Lung (tissue), 12 donors: ENCODE results near the gene KMT2D. TPM values are rescaled to one million over a fixed set of nuclear protein-coding genes. Genes with fewer than 3 reads are reported as not detected.

Experiments used
- ATAC-seq: fragments of 200-7000 bp; cut with Tn5 transposase; one replicate; pipeline ENCODE4 v1.9.1; 2020; ENCODE audit warnings: moderate number of reproducible peaks; ENCODE audit not compliant: insufficient read depth, low FRiP score
- DNase-seq, 3 donors: peaks; one replicate each; pipeline ENCODE4 v3.0.0-alpha.2; 2013 to 2017
- H3K27ac ChIP-seq, 2 donors: one replicate each; pipeline ENCODE4 v1.5.1; 2013; ENCODE audit warnings: mild to moderate bottlenecking in 2 of 2, moderate library complexity in 2 of 2, control low read depth in 1 of 2, inconsistent platforms in 1 of 2, low read depth in 1 of 2, low read length in 1 of 2
- H3K27me3 ChIP-seq, 3 donors: one replicate each; pipeline ENCODE4 v1.5.1; 2013; ENCODE audit warnings: low read length in 2 of 3; ENCODE audit not compliant: control insufficient read depth in 3 of 3, insufficient read depth in 3 of 3
- H3K36me3 ChIP-seq, 4 donors: one replicate each; pipeline ENCODE4 v1.5.1; 2013; ENCODE audit warnings: low read length in 4 of 4, mild to moderate bottlenecking in 1 of 4, moderate library complexity in 1 of 4; ENCODE audit not compliant: control insufficient read depth in 4 of 4, insufficient read depth in 4 of 4
- H3K4me1 ChIP-seq, 5 donors: one replicate each; pipeline ENCODE4 v1.5.1; 2013; ENCODE audit warnings: low read length in 5 of 5, mild to moderate bottlenecking in 2 of 5, moderate library complexity in 1 of 5; ENCODE audit not compliant: control insufficient read depth in 5 of 5, insufficient read depth in 5 of 5
- H3K4me3 ChIP-seq: one replicate; pipeline ENCODE4 v1.5.1; 2013; ENCODE audit warnings: mild to moderate bottlenecking, control low read depth, moderate library complexity
- H3K9ac ChIP-seq, 2 donors: one replicate each; pipeline ENCODE4 v1.5.1; 2013; ENCODE audit warnings: low read length in 2 of 2, control low read depth in 1 of 2; ENCODE audit not compliant: insufficient read depth in 1 of 2
- H3K9me3 ChIP-seq, 4 donors: one replicate each; pipeline ENCODE4 v1.5.1; 2013; ENCODE audit warnings: low read length in 3 of 4, mild to moderate bottlenecking in 1 of 4, moderate library complexity in 1 of 4; ENCODE audit not compliant: control insufficient read depth in 4 of 4, insufficient read depth in 3 of 4
- WGBS, 2 donors: extraction: QIAGEN DNeasy Blood & Tissue Kit; methylation state at CpG; one replicate each; pipeline ENCODE4 v1.1.7; 2013; 5-methylcytosine and 5-hydroxymethylcytosine counted together
- polyA plus RNA-seq, 2 donors: library from polyadenylated mRNA; stranded (reverse); fragments of 200-250 nt; gene quantifications; one replicate each; pipeline ENCODE4 v1.2.1, GENCODE V29; 2013
- total RNA-seq, 2 donors: library from RNA; depleted of rRNA in 1 of 2; stranded (reverse); fragments of >200 nt in 1 of 2; gene quantifications; one replicate each; pipeline ENCODE4 v1.2.1, GENCODE V29; 2014 to 2021
- TF ChIP-seq, protein P1 (sequence below): IDR thresholded peaks from 2 replicates; pipeline ENCODE4 v1.5.1; 2012; ENCODE audit warnings: mild to moderate bottlenecking; ENCODE audit errors: control extremely low read depth, extremely low read depth
- donor health status: control.
- donor health status: control.
- donor health status: Bipolar disorder and iron deficiency.
- donor health status: healthy.
- donor health status: DM: yes; HTN: yes; CAD: no.

The KMT2D gene
- total and polyA plus RNA-seq, 4 donors: 27.6 to 115 (median 49.2) TPM

DNA sequence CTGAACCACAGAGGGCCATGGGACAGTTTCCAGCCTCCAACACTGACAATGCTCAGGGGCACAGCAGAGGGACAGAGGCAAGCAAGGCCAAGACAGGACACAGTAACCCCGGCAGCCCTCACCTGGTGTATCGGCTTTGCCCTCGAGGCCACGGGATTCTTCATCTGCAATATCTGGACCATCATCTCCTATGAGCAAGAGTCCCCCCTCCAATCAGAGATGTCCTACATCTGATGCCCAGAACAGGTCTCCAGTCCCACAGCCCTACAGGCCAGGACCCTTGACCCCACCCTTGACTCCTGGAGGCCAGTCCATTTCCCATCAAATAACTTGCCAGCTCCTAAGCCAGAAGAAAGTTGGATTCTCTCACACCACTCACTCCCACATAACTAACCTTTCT lies 17.4 kb downstream of the KMT2D start:
- H3K4me3 ChIP-seq: no peak overlapping the region
- no peaks in the 10 kb centered on the region for H3K9me3 ChIP-seq
- no peak for DNase-seq
- TF ChIP-seq, protein P1, sequence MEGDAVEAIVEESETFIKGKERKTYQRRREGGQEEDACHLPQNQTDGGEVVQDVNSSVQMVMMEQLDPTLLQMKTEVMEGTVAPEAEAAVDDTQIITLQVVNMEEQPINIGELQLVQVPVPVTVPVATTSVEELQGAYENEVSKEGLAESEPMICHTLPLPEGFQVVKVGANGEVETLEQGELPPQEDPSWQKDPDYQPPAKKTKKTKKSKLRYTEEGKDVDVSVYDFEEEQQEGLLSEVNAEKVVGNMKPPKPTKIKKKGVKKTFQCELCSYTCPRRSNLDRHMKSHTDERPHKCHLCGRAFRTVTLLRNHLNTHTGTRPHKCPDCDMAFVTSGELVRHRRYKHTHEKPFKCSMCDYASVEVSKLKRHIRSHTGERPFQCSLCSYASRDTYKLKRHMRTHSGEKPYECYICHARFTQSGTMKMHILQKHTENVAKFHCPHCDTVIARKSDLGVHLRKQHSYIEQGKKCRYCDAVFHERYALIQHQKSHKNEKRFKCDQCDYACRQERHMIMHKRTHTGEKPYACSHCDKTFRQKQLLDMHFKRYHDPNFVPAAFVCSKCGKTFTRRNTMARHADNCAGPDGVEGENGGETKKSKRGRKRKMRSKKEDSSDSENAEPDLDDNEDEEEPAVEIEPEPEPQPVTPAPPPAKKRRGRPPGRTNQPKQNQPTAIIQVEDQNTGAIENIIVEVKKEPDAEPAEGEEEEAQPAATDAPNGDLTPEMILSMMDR: no peak
- peaks cover 42 to 89% (median 63%) of the 10 kb centered on the region in 4 donors for H3K36me3 ChIP-seq
- WGBS, 2 donors: 97 to 98% methylated on average over 4 of the region's 4 CpGs
- H3K27ac ChIP-seq: no peak overlapping the region
- H3K9ac ChIP-seq: no peak overlapping the region
- no peaks in the 10 kb centered on the region for H3K4me1 ChIP-seq
- ATAC-seq: no peak
- H3K27me3 ChIP-seq: no peaks in the 10 kb centered on the region

DNA sequence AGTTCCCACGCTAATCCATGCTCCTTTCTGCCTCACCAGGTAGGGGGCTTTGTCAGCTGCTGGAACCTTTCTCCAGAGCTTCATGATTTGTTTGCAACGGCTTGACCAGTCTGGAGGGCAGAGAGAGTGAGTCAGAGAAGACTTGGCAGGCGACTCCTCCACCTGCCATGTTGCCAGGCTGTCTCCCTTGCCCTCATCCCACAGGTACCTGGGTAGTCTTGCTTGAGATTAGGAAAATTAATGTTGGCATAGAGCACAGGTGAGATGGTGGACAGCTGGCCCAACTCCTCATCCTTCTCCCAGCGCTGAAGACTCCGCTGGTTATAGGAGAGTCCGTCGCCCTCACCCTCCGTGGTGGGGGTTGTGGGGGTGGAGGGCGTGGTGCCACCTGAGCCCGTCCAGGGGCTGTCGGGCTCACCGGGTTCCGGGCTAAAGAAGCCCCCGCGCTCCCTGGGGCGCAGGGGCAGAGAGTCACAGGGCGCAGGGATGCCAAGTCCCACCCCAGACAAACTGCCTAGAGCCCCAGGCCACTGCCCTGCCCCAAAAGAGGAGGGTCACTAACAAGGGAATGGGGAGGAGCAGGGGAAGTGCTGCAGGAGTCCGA lies 18.6 kb downstream of the KMT2D start:
- no peak overlapping the region for H3K4me3 ChIP-seq
- no peaks in the 10 kb centered on the region for H3K9me3 ChIP-seq
- no peaks in the 10 kb centered on the region for H3K27me3 ChIP-seq
- peaks cover 41 to 95% (median 64%) of the 10 kb centered on the region in 4 donors for H3K36me3 ChIP-seq
- TF ChIP-seq, protein P1: no peak
- DNase-seq (no peak), ATAC-seq (no peak)
- no peak overlapping the region for H3K27ac ChIP-seq
- H3K9ac ChIP-seq: no peak overlapping the region
- no peaks in the 10 kb centered on the region for H3K4me1 ChIP-seq
- WGBS, 2 donors: 93 to 94% methylated on average over 18 of the region's 18 CpGs

DNA sequence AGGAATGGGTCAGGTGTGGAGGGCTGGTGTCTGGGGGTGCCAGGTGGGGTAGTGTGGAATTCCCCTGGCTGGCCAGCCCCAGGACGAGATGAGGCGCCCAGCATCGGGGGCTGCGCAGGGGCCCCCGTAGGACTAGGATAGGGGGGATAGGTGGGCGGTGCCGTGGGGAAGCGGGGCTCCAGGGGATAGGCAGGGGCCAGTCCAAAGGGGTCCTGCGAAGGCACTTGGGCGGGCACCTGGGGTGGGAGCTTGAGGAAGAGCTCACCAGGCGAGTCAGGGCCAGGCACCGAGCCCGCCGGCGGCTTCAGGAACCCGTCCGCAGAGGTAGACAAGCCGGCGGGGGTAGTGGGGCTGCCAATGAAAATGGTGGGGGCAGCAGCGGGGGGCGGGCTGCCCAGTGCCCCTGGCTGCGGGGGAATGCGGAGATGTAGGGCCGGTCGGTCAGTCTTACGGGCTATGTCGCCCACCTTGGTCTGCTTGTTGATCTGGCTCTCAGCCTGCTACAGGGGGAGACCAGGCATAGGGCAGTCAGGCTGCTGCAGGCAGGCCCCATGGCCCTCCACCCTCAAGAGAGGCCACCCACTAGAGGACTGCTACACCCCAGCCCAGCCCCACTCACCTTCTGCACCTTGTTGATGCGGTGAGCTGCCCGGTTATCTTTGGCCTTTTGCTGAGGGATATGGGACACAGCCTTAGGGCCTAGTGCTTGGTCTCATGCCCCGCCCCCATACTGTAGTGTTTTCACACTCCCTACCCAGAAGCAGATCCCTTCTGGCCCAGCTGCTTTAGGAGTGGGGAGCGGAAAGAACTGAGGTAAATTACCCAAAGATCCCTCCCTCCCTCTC lies 19.3 kb downstream of the KMT2D start:
- no peak overlapping the region for H3K27ac ChIP-seq
- ATAC-seq (no peak), DNase-seq (no peak)
- H3K4me1 ChIP-seq: no peaks in the 10 kb centered on the region
- TF ChIP-seq, protein P1: no peak
- WGBS, 2 donors: 96 to 97% methylated on average over 31 of the region's 31 CpGs
- H3K9ac ChIP-seq: no peak overlapping the region
- H3K27me3 ChIP-seq: no peaks in the 10 kb centered on the region
- no peaks in the 10 kb centered on the region for H3K9me3 ChIP-seq
- H3K4me3 ChIP-seq: no peak overlapping the region
- peaks cover 41 to 91% (median 61%) of the 10 kb centered on the region in 4 donors for H3K36me3 ChIP-seq
